HG02852 (cell line): ENCODE results near the gene AKAP6.
"Not testable (repeated sequence)": the region's sequence is repeated elsewhere in the genome, so short reads cannot be mapped to it uniquely, and the experiment has no call there.

Experiments used
- ATAC-seq: cut with Tn5 transposase; IDR thresholded peaks from one replicate; pipeline ENCODE4 v1.9.1; 2021; ENCODE audit warnings: mild to moderate bottlenecking, moderate library complexity; ENCODE audit not compliant: unreplicated experiment

AKAP6 gene

DNA sequence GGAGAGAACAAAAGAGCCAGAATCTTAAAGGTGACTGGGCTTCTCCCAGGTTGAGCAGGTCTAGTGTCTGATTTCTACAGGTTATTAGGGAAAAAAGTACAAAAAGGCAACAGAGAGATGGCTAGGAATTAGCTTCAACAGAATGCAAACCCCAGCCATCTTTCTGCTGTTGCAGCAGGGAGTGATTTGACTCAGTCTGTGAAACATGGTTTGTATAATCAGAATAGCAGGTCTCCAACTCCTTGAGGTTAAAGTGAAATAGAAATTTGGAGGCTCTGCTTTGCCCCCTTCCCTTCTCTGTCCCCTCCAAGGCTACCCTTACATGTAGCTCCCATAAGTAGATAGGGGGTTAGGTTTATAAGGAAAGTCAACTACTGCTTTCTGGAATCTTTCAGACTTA is 105.8 kb downstream of the AKAP6 start:
- ATAC-seq, result peak; percentile 55

DNA sequence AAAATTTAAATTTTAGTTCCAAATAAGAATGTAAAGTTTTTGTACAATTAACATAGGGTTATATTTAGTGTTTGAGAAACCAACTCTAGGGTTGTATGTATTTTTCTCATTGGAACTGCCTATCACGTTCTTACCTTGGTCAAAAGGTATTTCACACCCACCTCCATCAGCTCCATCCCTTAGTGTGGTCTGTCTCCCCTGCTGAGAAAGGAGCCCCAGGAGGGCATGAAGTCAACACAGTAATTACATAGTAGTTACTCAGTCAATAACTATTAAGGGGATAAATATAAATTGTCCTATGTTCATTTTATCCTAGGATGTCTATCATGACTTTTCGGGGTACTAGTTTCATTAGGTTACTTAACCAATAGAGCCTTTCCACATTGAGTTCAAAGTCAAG is 106.3 kb downstream of the AKAP6 start:
- ATAC-seq, result no peak

DNA sequence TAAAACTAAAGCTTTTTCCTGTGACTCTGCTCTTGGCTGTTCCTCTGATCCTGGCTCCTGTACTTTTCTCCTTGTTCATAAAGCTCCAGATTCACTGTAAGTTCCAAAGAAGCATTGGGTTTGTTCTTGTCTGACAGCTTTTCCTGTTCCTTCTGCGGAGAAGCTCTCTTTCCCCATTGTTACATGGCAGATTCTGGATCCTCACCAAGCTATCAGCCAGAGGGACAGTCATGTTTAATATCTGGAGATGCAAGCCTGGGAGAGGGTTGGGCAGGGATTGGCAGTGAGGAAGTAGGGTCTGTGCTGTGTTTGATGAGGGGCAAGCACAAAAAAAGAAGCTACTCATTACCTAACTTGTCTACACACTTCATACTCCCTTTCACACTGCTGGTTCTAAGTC is 107.9 kb downstream of the AKAP6 start:
- ATAC-seq, result no peak

DNA sequence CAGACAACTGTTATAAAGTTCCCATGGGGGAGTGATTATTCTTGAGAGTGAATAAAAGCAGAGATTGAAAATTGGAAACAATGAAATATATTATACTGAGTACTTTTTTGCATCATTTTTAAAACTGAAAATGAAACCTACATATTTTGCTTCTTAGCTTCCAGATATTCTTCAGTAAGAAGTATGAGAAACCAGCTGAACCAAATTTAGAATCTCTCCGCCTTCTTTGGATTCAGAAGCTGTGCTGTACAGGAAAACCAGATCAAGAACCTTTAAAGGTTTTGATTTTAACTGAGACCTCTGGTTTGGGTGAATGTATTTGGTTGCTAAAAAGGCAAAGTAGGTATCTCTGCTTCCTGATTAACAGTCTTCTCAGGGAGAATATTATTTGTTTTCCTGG is 109.4 kb downstream of the AKAP6 start:
- ATAC-seq, result no peak

DNA sequence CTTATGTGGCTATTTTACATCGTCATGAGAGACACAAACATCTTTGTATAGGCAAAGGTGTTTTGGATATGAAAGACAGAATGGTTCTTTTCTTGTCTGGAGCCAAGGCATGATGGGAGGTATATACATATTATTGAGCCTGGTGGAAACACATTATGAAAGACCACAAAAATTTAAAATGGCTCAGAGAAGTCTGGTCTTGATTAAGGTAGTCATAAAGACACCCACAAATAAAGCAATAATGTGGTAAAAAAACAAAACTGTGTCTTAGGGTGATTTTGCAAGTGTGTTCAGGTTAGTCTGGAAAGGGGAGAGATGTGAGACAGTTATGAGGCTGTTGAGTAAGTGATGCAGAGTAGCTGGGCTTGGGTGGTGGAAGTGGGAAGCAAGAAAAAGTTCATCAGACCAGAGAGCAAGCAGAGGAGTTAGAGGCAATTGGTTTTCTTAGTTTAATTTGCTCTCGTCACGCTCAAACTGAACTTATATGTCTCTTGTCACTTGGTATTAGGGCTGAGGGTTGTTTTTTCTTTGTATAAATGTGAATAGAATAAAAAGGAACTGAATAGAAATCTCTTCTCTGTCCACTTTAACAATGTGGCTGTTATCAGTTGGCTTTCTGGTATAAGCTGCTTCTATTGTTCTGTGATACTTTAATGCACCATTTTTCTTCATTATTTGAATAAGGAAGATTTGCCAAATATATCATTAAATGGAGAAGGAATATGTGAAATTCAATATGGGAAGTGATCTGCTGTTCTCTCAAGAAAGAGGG is 115.0 kb downstream of the AKAP6 start:
- ATAC-seq, result no peak

DNA sequence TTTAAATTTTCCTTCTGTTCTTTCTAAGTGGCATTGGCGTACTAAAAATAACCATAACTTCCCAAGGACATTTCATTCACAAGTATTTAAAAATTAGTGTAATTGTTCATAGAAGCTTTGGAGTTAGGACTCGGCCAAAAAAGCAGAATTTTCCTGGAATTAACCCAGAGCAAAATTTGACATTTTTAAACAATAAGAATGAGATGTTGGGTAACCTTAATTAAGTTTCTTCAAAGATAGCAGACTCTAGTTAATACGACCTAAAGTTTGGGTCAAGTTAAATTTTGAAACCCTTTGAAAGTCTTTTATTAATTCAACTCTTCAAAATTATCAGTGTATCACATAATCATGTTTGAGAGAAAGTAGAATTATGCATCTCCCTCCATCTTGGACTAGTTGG is 118.3 kb downstream of the AKAP6 start:
- ATAC-seq, result no peak

DNA sequence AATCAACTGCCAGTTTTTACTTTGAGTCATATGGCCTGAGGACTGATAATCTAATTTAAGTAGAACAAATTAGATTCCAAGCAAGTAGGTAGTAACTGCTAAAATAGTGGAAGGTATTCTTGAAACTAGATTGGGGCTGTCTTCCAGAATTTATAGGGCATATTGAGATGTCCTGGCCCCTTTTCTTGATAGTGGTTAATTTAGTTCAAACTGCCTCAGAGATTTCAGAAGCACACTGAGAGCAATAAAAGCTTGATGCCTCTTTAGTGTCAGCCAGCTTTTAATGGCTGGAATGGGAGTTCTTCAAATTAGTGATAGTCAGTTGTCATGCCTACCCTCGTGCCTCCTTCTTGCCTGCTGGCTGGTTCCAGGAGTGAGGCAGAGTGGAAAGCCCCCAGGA is 120.5 kb downstream of the AKAP6 start:
- ATAC-seq, result no peak

DNA sequence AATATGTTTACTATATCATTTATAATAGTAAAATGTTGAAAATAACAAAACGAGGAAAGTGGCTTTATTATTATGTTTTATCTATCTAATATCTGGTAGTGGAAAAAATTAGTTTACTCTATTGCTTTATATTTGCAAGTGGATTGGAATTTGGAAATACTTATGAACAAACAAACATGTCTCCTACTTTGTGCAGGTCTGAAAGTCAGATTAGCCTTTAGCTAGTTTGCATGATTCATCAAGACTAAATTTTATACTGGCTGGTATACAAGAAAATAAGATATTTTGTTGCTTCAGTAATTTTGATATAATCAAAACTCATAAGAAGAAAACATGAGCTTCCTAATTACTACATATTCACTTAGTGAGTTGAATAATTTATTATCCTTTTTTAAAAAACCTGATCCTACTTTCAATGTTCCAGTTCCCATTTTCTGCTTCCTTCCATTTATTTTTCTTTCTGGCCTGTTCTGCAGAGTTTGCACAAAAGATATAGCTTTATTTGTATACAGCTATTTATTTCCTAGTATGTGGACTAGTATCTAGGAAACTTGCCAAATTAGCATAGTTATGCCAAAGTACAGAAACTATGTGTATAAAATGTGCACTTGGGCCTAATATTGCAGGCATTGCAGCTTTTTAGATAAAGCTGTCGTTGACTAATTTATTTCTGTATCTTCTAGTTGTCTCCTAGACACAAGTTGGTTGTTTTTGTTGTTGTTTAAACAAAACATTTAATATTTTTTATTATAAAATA is 122.0 kb downstream of the AKAP6 start:
- no peak for ATAC-seq

DNA sequence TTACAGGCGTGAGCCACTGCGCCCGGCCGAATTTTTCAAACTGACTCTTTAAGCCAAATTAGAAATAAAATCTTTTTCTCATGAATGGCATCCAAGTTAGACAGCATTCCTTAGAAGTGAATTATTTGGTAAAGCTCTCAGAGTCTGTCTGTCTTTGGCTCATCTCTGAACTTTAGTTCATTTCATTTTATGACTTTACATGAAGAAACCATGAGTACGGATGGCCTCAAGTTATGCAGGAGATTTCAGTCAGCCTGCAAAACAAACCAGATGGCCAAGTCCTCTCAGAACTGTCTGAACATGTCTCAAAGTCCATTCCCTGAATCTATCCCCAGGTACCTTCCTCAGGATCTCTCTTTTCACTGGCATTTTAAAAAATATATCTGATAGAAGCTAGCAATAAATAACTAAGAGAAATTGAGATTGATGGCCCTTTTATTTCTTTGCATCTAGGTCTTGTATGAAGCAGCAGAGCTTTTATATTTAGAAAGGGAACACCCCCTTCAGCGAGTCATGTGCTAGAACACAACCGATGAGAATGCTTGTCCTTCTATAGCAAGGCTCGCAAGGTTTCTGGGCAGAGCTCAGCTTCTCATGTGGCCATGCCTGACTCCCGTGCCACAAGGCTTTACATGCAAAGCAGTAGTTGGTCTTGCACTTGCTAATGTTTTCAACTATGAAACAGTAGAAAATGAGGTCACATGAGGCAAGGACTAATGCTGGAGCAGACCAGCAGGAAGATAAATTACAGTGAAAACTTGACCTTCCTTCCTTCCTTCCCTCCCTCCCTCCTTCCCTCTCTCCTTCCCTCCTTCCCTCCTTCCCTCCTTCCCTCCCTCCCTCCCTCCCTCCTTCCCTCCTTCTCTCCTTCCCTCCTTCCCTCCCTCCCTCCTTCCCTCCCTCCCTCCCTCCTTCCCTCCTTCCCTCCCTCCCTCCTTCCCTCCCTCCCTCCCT is 125.0 kb downstream of the AKAP6 start:
- ATAC-seq, result no peak

DNA sequence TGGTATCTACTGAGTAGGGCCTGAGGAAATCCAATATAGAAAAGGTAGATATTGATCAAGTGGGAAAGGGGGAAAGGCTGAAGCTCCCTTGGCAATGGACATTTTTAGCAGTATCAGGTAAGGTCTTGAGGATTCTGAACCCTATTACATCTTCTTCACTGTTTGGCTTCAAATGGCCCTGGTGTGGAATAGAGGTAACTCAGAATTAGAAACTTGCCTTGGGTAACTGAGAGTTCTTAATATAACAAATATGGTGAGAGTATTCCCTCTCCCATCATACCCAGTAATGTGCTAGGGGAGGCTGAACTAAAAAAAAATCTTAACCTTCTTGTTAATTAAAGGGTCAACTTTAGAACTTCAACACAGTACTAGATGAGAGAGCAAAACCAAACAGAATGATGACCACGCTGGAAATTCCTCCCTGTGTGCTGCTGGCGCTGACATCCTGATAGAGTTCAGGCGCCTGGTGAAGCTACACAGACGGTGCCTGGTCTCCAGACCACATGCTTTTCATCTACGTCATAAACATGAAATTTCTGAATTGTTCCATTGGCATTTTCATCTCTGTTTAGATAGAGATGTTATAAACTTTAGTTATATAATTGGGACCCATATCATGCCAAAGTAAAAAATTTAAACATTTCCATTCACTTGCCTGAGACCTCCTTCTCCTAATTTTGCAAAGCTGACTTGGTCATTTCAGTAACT is 128.3 kb downstream of the AKAP6 start:
- ATAC-seq, result no peak

DNA sequence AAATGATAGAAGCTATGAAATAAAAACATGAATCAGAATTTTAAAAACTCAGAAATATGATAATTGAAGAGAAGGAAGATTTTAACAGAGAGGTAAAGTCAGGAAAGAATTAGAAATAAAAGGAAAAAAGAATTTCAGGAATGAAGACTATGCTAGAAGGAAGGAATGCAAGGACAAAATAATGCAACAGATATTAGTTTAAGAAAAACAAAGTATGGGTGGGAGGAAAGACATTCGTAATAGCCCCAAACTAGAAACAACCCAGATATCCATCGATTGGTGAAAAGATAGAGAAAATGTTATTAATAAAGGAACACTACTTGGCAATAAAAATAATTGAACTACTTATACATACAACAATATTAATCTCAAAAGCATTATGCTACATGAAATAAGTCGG is 129.6 kb downstream of the AKAP6 start:
- no peak for ATAC-seq

DNA sequence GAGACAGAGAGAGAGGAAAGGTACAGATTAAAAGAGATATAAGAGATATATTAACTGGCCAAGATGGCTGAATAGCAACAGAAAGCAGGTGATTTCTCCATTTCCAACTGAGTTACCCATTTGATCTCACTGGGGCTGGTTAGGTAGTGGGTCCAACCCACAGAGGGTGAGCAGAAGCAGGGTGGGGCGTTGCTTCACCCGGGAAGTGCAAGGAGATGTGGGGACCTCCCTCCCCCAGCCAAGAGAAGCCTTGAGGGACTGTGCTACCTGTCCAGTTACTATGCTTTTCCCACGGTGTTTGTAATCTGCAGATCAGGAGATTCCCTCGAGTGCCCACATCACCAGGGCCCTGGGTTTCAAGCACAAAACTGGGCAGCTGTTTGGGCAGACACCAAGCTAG is 131.2 kb downstream of the AKAP6 start:
- ATAC-seq, result no peak

DNA sequence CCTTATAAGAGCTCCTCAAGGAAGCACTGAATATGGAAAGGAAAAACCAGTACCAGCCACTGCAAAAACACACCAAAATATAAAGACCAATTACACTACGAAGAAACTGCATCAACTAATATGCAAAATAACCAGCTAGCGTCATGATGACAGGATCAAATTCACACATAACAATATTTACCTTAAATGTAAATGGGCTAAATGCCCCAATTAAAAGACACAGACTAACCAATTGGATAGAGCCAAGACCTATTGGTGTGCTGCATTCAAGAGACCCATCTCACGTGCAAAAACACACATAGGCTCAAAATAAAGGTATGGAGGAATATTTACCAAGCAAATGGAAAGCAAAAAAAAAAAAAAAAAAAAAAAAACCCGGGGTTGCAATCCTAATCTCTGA is 133.5 kb downstream of the AKAP6 start:
- ATAC-seq, result not testable (repeated sequence)

DNA sequence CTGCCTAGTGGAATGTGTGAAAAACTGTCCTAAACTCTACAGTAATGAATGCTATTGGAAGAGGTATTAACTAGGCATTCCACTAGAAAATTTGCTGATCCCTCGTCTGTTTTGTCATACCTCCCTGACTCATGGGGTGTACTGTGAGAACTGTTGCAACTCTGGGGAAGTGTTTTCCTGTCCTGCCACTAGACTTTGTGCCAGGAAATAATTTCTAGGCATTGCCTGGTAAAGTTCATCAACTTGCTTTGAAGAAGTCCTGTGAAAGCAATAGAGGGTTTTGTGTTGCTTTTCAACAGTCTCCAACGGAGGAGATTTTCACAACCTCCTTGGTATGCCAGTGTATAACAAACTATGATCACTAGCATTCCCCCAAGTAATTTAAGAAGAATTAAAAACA is 139.9 kb downstream of the AKAP6 start:
- ATAC-seq, result no peak

DNA sequence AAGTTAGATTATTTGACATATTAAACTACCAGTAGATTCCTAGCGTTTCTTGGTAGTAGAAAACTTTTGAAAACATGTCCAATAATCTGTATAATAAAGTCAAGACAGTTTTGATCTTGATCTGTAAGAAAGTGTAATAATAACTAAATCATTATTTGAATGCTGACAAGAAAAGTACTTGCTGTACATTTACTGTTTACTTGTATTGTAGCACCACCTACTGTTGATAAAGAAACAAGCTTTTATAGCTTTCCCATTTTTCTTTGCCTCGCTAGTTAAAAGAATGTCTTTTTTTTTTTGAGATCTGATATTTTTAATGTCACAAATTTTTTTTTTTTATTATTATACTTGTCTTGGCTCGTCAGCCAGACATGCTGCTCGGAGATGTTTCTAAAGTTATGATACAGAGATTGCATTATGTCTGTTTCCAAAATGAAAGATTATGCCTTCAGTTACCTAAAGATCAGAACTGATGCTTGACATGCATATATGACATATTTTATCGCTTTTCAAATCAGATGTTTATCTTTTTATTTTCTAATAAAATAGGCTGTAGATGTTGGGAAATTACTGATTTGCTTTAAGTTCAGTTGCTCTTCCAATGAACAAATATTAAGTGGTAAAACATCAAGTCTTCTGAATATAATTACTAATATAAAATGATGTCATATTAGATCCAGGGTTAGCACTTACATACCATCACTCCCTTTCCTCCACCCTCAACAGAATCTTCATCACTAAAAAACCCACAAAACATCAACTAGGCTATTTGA is 140.5 kb downstream of the AKAP6 start:
- ATAC-seq, result no peak

DNA sequence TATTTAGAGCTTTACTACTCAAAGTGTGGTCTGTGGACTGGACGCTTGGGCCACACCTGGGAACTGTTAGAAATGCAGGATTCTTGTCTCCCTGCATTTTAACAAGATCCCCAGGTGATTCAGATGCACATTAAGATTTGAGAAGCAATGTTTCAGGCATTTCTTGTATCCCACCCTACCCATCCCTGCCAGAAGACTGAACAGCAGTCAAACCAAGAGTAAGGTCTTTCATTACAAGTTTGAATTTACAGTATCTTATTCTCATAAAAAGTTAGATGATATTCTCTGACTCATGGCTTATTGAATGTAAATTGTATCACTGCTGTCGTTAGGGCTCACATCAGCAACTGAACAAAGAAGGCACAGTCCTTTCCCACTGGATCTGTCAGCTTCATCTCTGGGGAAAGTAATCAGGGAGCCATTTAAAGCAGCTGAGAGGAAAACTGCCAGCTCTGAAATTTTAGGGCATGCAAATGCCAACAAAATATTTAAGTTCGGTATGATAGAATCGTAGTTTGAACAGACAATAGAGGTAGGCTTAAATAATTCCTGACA is 141.1 kb downstream of the AKAP6 start:
- ATAC-seq, result no peak

DNA sequence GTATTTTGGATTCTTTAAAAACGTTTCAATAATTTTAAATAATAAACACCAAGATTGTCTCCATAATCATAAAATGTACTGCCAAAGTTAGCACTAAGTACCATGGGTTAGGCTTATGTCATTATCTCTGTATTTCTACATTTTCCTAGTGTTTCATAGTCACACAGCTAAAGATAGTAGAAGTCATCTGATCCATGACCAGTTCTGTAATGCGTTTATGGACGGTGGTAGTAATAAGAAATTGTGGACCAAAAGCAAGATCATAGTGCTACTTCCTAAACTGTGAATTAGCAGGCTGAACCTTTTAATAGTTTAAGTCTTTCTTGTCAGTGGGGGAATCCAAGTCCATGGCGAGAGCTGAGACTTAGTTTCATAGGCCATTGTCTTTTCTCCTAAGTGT is 142.1 kb downstream of the AKAP6 start:
- ATAC-seq, result no peak

DNA sequence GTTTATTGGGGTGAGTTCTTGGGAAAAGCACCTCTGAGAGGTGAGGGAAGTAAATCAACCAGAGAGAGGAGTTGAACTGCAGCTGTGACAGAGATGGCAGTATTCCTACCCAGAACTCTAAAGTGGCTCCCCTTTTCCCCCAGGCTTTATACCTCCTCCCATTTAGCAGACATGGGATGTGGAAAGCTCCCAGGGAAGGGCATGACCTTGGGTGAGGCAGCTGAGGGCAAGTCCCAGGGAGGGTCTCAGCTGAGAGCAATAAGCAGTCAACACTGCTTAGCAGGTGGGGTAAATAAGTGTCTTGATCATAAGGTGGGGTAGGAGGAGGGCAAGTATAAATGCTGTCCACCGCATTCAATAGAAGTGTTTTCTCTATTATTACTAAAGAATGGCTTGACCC is 143.0 kb downstream of the AKAP6 start:
- no peak for ATAC-seq

DNA sequence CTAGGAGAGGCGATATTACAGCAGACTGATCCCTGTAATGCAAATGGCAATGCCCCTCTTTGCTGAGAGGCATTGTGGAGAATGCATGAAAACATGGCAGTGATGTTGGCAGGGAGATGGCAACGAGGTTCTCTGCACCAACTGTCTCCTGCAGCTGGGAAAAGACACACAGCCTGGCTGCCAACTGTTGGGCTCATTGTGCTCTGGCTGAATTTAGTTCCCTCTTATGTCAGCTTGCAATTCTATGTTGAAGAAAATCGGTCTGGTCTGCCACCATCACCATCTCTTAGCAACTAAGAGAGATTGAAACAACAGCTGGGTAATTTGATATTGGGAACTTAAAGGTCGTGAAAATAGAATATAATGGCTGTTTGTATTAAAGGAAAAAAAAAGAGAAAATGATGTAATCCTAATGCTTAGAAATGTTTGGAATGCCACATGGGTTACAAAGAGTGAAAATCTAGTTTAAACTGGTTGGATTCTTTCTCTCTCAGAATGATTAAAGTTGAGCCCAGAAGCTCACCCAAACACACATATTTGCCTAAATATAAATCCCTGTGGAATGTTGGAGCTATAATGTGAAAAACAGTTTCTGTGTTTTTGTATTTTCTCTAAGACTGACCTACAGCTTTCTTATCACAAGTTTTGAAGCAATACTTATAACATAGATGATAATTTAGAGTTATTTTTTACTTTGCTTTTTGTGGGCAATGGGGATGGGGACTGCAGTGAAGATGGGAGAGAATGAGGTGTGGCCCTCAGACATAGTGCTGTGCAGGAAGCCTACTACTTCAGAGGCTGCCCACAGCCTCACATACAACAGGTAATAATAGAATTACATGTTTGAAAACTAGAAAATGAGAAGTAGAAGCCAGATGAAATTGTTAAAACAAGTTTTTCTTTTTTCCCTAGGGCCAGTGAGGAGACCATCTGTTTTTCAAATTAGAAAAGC is 143.7 kb downstream of the AKAP6 start:
- no peak for ATAC-seq
